Heart left ventricle (tissue), 13 donors: ENCODE data around the gene MPDZ.

Experiments
- CTCF ChIP-seq, 12 donors: fragments of 200-600 bp; sonication (generic) in 4 of 12; IDR thresholded peaks; one replicate each; pipeline versions ENCODE4 v1.5.0 to v1.8.0; 2018 to 2022; ENCODE audit warnings: antibody characterized with exemption in 12 of 12, mild to moderate bottlenecking in 5 of 12
- POLR2A ChIP-seq, 2 donors: fragments of 450-650 bp; IDR thresholded peaks; one replicate each; pipeline ENCODE4 v1.6.1; 2017; ENCODE audit warnings: antibody characterized with exemption in 2 of 2, mild to moderate bottlenecking in 2 of 2, moderate library complexity in 2 of 2
- donor health status: ischemic (EF 13 %, LVEDD 7.1; RV severe dilation, severe dysfunction).
- donor health status: DM: no; HTN: yes; CAD: no.
- donor health status: DM: no; HTN: no; CAD: no.
- donor health status: ischemic (EF 25% LVEDD 6.9; RV normal size, moderate dysfunction).
- donor health status: ischemic (EF 25% LVEDD 5.7; RV mildly dilated, moderate dysfunction).
- donor health status: ischemic (EF 35%, LVEDD 5.7; RV mildly dilated, moderate dysfunction).
- donor health status: nonischemic (EF 11% LVEDD 7.7; RV severe dilation, severe dysfunction).
- donor health status: DM: yes; HTN: yes; CAD: no.
- donor health status: PGD.
- donor health status: ischemic (EF 29% LVEDD 5.4; RV normal size, mild dysfunction).
- donor health status: nonischemic (EF 23%, LVEDD 6.1; RV moderate dilation, normal function).

- TF ChIP-seq POLR2A (IDR thresholded peaks at IDR 0.05) (no peak), CTCF (IDR thresholded peaks at IDR 0.05) (no peak)
These were observed 167.7 kb downstream of the MPDZ start for GRCh38 chr9:13111778-13112177.
